Adrenal gland (tissue), 5 donors: Measurements from ENCODE around the gene DNAJC8.
A peak's percentile ranks its signal among the peaks of the same experiment; 100 is the strongest.

Experiments used
- CTCF ChIP-seq, 6 experiments: fragments of 450-650 bp in 4 of 6; fragments of 200-600 bp in 2 of 6; sonication (generic) in 1 of 6; IDR thresholded peaks; 1 replicate in 5 of 6; 2 replicates in 1 of 6; pipeline versions ENCODE4 v1.5.1 to v1.8.0; 2016 to 2021; ENCODE audit warnings: antibody characterized with exemption in 6 of 6, mild to moderate bottlenecking in 2 of 6, moderate library complexity in 1 of 6
- POLR2A ChIP-seq, 2 donors: fragments of 450-650 bp; IDR thresholded peaks; one replicate each; pipeline ENCODE4 v1.6.1; 2017; ENCODE audit warnings: antibody characterized with exemption in 2 of 2, mild to moderate bottlenecking in 2 of 2, moderate library complexity in 1 of 2
- donor health status: DM: no; HTN: no; CAD: no.

- TF ChIP-seq POLR2A (IDR thresholded peaks at IDR 0.05) (peak in 1 of 2 donors; percentile 22), CTCF (IDR thresholded peaks at IDR 0.05) (no peak)
Measured at GRCh38 chr1:28259934-28260802, 27.3 kb upstream of the DNAJC8 start.
